HL-60 (cell line): ENCODE data around the gene MAGEB4.

Experiments
- DNase-seq, 2 experiments: peaks; one replicate each; pipeline ENCODE4 v3.0.0-alpha.2; 2010 to 2020; ENCODE audit warnings: low read depth in 1 of 2, low spot score in 1 of 2
- H3K27ac ChIP-seq: fragments of 250-450 bp; sonication (Bioruptor Pico); replicated peaks from 2 replicates; pipeline ENCODE4 v1.5.1; 2020; ENCODE audit warnings: mild to moderate bottlenecking, moderate library complexity
- H3K27me3 ChIP-seq: fragments of 250-450 bp; sonication (Bioruptor Pico); 2 replicates; pipeline ENCODE4 v1.5.1; 2021; ENCODE audit warnings: mild to moderate bottlenecking, moderate library complexity; ENCODE audit not compliant: insufficient read depth, poor library complexity, severe bottlenecking
- H3K4me3 ChIP-seq: replicated peaks from 2 replicates; pipeline ENCODE4 v1.5.1; 2011; ENCODE audit warnings: mild to moderate bottlenecking, control low read depth, low read length; ENCODE audit not compliant: insufficient read depth
- CTCF ChIP-seq: IDR thresholded peaks from one replicate; pipeline ENCODE4 v1.5.1; 2011; ENCODE audit warnings: low read length, control low read depth, inconsistent platforms; ENCODE audit not compliant: insufficient read depth
- GABPA ChIP-seq: IDR thresholded peaks from 2 replicates; pipeline ENCODE4 v1.6.1; 2012; ENCODE audit warnings: low read depth
- POLR2AphosphoS5 ChIP-seq: IDR thresholded peaks from 2 replicates; pipeline ENCODE4 v1.6.1; 2012; ENCODE audit warnings: low read depth
- REST ChIP-seq: IDR thresholded peaks from 2 replicates; pipeline ENCODE4 v1.6.1; 2012; ENCODE audit warnings: low read depth; ENCODE audit not compliant: insufficient replicate concordance
- SPI1 ChIP-seq: IDR thresholded peaks from 2 replicates; pipeline ENCODE4 v1.6.1; 2012; ENCODE audit warnings: low read depth, mild to moderate bottlenecking, borderline replicate concordance

MAGEB4 gene

GRCh38 chrX:30248854-30249253, 7.1 kb downstream of the MAGEB4 start:
- DNase-seq = no peak
- Histone ChIP-seq H3K27ac (no peak overlapping the region), H3K4me3 (no peak overlapping the region), H3K27me3 (no peaks in the 10 kb centered on the region)
- TF ChIP-seq CTCF (no peak), SPI1 (no peak), GABPA (no peak), POLR2AphosphoS5 (no peak), REST (no peak)

GRCh38 chrX:30253257-30253656, 11.5 kb downstream of the MAGEB4 start:
- H3K4me3 ChIP-seq = no peak overlapping the region
- no peak for DNase-seq
- TF ChIP-seq CTCF (no peak), SPI1 (no peak), POLR2AphosphoS5 (no peak), REST (no peak), GABPA (no peak)
- no peak overlapping the region for H3K27ac ChIP-seq
- no peaks in the 10 kb centered on the region for H3K27me3 ChIP-seq

- no peak for DNase-seq
- H3K4me3 ChIP-seq = no peak overlapping the region
- no peaks in the 10 kb centered on the region for H3K27me3 ChIP-seq
- no peak for TF ChIP-seq CTCF
- TF ChIP-seq POLR2AphosphoS5 = no peak
- no peak for TF ChIP-seq SPI1
- TF ChIP-seq GABPA = no peak
- H3K27ac ChIP-seq = no peak overlapping the region
Measured at GRCh38 chrX:30259927-30260326, 18.1 kb downstream of the MAGEB4 start.

GRCh38 chrX:30261012-30261411, 19.2 kb downstream of the MAGEB4 start:
- Histone ChIP-seq H3K4me3 (no peak overlapping the region), H3K27ac (no peak overlapping the region), H3K27me3 (no peaks in the 10 kb centered on the region)
- no peak for TF ChIP-seq GABPA
- TF ChIP-seq REST = no peak
- no peak for TF ChIP-seq CTCF
- TF ChIP-seq POLR2AphosphoS5 = no peak
- no peak for TF ChIP-seq SPI1
- no peak for DNase-seq
